ENCODE data around the gene KIF12.
"Not testable (repeated sequence)": the region's sequence is repeated elsewhere in the genome, so short reads cannot be mapped to it uniquely, and the experiment has no call there.

Gene KIF12

DNA sequence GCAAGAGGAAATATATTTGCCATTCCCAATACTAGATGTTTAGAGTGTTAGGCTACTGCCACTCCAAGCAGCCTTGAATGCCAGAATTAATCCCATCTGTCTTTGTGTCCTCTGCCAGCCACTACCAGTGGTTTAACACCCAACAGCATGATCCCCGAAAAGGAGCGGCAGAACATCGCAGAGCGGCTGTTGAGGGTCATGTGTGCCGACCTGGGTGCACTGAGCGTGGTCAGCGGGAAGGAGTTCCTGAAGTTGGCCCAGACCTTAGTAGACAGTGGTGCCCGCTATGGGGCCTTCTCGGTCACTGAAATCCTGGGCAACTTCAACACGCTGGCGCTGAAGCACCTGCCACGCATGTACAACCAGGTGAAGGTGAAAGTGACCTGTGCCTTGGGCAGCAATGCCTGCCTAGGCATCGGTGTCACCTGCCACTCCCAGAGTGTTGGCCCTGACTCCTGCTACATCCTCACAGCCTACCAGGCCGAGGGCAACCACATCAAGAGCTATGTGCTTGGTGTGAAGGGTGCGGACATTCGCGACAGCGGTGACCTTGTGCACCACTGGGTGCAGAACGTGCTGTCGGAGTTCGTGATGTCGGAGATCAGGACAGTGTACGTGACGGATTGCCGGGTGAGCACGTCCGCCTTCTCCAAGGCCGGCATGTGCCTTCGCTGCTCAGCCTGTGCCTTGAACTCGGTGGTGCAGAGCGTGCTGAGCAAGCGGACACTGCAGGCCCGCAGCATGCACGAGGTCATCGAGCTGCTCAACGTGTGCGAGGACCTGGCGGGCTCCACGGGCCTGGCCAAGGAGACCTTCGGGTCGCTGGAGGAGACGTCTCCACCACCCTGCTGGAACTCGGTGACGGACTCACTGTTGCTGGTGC lies 50.3 kb downstream of the KIF12 start:
- TF ChIP-seq, protein P1, sequence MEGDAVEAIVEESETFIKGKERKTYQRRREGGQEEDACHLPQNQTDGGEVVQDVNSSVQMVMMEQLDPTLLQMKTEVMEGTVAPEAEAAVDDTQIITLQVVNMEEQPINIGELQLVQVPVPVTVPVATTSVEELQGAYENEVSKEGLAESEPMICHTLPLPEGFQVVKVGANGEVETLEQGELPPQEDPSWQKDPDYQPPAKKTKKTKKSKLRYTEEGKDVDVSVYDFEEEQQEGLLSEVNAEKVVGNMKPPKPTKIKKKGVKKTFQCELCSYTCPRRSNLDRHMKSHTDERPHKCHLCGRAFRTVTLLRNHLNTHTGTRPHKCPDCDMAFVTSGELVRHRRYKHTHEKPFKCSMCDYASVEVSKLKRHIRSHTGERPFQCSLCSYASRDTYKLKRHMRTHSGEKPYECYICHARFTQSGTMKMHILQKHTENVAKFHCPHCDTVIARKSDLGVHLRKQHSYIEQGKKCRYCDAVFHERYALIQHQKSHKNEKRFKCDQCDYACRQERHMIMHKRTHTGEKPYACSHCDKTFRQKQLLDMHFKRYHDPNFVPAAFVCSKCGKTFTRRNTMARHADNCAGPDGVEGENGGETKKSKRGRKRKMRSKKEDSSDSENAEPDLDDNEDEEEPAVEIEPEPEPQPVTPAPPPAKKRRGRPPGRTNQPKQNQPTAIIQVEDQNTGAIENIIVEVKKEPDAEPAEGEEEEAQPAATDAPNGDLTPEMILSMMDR (IDR thresholded peaks at IDR 0.05; ENCODE audit: insufficient read depth, missing control alignments): no peak
- DNase-seq (ENCODE audit: insufficient read length, low spot score) (no peak), FAIRE-seq (no peak)

DNA sequence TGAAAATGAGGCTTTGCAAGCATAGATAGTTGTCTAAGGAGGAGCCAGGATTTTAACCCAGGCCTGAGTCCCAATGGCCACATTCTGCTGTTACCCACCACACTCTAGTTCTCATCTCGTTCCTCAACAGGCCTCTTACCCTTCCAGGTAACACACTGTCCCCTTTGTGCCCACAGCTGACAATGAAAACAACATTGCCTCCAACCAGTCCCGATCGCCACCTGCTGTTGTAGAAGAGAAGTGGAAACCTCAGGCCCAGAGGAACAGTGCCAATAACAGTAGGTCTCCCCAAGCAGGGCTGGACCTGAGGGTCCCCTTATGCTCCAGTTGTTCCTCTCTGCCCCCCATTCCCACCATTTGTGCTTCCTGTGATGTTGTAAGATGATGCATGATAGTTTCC lies 51.4 kb downstream of the KIF12 start:
- DNase-seq (ENCODE audit: insufficient read length, low spot score) (no peak), FAIRE-seq (no peak)

DNA sequence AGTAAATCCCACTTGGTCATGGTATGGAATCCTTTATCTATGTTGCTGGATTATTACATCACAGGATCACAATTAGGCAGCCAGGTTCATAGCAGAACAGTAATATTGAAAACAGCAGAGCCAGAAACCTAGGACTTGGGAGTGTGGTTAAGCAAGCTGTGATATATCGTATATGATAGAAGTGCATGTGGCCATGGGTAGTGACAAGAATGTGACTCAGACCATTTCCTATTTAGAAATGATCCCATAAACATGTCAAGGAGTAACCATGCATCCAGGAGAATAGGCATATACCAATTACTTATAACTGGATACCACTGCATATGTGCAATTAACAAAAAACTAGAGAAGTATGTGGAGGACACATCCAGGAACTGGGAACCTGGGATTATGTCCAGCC lies 52.2 kb downstream of the KIF12 start:
- no peak for FAIRE-seq
- DNase-seq (ENCODE audit: insufficient read length, low spot score): no peak
- TF ChIP-seq, protein P1 (IDR thresholded peaks at IDR 0.05; ENCODE audit: insufficient read depth, missing control alignments): no peak

More for the DNA sequence above, 51.4 kb downstream of the KIF12 start:
- TF ChIP-seq, protein P1 (IDR thresholded peaks at IDR 0.05; ENCODE audit: insufficient read depth, missing control alignments): peak; percentile 17

DNA sequence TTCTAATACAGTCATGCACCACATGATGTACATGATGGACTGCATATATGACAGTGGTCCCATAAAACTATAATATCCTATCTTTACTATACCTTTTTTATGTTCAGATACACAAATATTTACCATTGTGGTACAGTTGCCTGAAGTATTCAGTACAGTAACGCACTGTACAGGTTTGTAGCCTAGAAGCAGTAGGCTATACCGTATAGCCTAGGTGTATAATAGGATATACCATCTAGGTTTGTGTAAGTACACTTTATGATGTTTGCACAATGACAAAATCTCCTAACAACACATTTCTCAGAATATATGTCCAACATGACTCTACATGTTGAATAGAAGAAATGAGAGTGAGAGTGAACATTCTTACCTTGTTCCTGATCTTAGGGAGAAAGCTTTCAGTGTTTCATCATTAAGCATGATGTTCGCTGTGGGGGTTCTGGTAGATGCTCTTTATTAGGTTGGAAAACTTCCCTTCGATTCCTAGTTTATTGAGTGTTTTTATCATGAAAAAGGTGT lies 52.8 kb downstream of the KIF12 start:
- TF ChIP-seq, protein P1 (IDR thresholded peaks at IDR 0.05; ENCODE audit: insufficient read depth, missing control alignments): no peak
- no peak for FAIRE-seq
- no peak for DNase-seq (ENCODE audit: insufficient read length, low spot score)

DNA sequence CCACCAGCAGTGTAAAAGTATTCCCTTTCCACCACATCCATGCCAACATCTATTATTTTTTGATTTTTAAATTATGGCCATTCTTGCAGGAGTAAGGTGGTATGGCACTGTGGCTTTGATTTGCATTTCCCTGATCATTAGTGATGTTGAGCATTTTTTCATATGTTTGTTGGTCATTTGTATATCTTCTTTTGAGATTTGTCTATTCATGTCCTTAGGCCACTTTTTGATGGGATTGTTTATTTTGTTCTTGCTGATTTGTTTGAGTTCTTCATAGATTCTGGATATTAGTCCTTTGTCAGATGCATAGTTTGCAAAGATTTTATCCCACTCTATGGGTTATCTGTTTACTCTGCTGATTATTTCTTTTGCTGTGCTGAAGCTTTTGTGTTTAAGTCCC lies 55.4 kb downstream of the KIF12 start:
- not testable (repeated sequence) for DNase-seq (ENCODE audit: insufficient read length, low spot score); FAIRE-seq

Measured in D721Med (cell line).